Neural progenitor cell (in vitro differentiated cells): ENCODE data around the gene APEH.

Experiments used
- CTCF ChIP-seq: fragments of 200-600 bp; sonication (generic); IDR thresholded peaks from 2 replicates; pipeline ENCODE4 v1.5.1; 2017; ENCODE audit warnings: antibody characterized with exemption, mild to moderate bottlenecking
- EZH2 ChIP-seq: fragments of 200-600 bp; sonication (generic); IDR thresholded peaks from 2 replicates; pipeline ENCODE4 v1.6.1; 2017; ENCODE audit warnings: antibody characterized with exemption, mild to moderate bottlenecking, moderate library complexity
- EZH2phosphoT487 ChIP-seq: fragments of 200-600 bp; sonication (generic); IDR thresholded peaks from 2 replicates; pipeline ENCODE4 v1.6.1; 2017; ENCODE audit warnings: antibody characterized with exemption

GRCh38 chr3:49732597-49732996 is 58.4 kb downstream of the APEH start:
- TF ChIP-seq CTCF (no peak), EZH2 (no peak), EZH2phosphoT487 (no peak)
